Measurements from ENCODE around the gene ANKRD24.
"Not testable (repeated sequence)": the region's sequence is repeated elsewhere in the genome, so short reads cannot be mapped to it uniquely, and the experiment has no call there.

The ANKRD24 gene

DNA sequence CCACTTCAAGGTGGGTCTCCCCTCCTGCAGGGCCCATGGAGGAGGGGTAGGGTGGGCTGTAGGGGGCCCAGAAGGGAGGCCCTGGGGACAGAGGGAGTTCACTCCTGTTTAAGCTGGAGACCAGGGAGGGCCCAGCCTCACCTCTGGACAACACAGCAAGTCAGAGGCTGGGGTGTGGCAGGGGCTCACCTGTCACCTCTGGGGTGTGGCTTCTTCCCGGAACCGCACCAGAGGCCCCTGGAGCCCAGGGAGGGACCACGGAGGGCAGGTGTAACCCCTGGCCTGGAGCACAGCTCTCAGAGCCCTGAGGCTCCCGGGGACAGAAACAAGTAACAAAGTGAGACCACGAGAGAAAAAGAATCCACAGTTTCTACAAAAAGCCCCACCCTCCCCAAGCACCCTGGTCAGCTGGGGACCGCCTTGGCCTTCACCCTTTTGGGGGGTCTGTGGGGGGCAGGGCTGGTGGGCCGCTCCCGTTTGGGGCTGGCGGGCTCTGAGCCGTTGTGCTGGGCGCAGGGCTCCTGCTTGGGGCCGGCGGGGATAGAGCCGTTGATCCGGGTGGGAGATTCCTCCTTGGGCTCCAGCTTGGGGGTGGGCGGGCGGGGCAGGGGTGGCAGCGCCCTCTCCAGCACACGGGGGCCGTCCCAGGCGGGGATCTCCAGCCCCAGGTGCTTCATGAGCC is 8.1 kb upstream of the ANKRD24 start:
- DNase-seq: no peak

DNA sequence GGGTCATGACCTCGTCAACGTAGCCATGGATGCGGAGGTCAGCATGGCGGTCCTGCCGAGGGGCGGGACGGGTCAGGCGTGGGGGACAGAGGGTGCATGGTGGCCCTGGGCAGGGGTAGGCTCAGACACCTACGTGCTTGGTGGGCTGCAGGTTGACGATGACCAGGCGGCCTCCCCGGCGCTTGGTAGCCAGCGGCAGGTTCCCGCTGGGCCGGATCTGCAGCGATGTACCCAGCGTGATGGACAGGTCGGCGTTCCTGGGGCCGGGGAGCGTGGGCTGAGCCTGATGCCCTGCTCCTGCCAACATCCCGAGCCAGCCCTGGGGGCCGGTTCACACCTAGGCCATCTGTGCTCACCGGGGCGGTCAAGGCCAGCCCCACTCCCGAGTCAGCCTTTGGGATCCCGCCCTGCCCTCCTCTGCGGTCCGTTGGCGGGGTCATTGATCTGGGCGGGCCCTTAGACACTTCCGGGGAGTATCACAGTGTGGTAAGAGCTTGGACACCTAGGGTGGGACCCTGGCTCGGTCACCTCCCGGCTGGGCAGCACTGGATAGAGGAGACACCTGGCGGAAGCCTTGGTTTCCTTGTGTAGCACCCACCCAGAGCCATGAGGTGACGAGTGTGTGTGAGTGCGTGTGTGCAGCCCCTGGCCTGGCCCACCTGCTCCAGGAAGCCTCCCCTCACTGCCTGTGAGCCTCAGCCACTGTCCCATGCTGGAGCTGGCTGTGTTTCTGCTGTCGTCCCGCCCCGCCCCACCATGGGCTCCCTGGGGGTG is 7.4 kb upstream of the ANKRD24 start:
- no peak for DNase-seq

DNA sequence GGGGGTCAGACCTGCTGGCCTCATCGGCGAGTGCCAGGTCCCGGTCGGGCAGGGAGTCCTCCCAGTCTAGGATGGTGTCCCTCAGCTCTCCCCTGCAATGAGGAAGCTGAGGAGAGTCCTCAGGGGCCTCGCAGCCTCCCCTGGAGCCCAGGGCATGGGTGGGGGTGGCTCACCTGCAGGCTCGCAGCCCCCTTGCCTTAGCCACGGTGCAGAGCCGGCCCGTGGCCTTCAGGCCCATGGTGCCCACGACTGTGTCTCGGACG is 6.9 kb upstream of the ANKRD24 start:
- DNase-seq: no peak

DNA sequence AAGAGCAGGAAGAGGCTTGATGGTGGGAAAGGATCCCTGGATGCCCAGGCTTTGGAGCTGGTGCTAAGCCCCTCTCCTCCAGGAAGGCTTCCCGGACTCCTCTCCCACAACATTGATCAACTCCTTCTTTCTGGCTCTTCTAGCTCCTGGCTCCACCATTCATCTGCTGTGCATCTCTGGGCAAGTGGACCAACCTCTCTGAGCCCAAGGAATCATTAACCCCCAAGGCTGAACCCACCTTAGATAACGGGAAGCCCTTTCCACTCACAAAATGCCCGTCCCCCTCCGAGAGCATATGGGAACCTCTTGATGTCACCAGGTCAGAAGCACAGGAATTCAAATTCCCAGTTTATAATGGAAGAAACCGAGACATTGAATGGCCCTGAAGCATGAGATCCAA is 5.3 kb upstream of the ANKRD24 start:
- DNase-seq: no peak

DNA sequence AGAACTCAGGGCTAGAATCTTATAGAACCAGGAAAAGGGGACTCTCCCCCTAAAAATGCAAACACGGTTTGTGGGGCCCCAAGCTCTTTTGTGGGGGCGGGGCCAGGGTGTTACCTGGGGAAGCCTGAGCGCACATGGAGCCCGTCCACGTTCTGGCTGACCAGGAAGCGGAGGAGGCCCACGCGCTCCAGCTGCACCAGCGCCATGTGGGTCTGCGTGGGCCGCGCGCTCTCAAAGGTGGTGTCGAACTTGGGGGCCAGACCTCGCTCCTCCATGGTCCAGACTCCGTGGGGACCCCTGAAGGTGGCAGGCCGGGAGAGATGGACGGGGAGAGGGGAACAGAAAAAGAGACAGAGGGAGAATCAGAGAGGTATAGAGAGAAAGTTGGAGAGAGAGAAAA is 3.5 kb upstream of the ANKRD24 start:
- DNase-seq: no peak

DNA sequence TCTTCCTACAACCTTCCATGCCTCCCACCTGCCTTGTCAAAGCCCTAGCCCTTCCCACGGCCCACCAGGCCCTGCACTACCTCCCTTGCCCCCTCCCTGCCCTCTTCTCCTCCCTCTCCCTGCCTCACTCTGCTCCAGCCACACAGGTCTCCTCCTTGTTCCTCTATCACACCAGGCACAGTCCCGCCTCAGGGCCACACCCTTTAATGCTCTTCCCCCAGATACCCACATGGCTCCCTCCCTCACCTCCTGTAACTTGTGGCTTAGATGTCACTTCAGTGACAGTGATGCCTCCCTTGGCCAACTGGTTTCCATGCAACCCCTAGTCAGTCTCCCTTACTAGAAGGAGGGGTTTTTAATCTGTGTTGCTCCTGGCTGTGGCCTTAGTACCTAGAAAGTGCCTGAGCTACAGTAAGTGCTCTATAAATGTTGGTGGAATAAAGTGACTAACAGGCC is 1.4 kb upstream of the ANKRD24 start:
- DNase-seq: no peak

DNA sequence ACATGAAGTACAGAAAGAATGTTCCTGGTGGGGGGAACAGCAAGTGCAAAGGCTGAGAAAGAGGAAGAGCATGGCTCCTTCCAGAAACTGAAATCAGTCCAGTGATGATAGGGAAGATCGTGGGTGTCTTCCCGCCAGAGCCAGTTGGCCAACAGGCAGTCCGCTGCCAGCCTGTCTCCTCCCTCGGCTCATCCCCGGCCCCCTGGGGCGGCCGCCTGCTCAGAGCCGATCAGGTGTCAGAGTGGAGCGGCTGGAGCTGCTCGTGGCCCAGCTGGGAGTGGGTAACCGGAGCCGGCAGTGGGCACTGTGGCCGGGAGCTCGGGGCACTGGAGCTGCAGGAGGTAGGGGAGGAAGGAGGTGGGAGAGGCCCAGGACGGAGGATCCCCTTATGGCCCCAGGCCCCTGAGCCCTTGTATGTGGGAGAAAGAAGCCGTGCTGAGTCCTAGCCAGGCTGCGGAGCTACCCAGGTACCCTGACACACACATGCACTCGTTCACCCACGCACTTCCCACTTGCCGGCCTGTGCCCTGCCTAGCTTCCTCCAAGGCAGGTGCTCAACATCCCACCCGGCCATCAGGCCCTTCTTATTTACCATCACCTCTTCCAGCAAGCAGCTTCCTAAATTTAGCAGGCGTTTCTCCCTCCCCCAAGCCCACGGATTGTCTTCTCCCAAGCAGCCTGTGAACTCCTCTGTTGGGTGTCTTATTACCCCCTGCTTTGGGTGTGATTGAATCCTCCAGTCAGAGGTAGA is 1.7 kb downstream of the ANKRD24 start:
- DNase-seq: no peak

DNA sequence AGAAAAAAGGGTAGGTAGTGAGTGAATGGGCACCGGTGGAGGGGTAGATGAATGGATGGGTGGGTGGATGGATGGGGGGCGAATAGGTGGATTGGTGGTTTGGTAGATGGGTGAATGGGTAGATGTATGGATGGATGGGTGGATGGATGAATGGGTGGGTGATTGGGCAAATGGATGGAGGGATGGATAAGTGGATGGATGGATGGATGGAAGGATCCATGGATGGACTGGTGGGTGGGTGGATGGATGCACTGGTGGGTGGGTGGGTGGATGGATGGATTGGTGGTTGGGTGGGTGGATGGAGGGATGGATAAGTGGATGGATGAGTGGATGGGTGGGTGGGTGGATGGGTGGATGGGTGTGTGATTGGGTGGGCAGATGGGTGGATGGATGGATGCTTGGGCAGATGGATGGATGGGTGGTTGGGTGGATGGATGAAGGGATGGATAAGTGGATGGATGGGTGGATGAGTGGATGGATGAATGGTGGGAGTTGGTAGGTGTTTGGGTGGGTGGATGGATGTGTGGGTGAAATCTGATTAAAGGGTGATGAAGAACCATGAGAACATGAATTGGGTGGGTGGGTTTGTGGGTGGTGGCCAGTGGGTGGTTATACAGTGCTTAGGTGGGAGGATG is 2.3 kb downstream of the ANKRD24 start:
- DNase-seq: no peak

DNA sequence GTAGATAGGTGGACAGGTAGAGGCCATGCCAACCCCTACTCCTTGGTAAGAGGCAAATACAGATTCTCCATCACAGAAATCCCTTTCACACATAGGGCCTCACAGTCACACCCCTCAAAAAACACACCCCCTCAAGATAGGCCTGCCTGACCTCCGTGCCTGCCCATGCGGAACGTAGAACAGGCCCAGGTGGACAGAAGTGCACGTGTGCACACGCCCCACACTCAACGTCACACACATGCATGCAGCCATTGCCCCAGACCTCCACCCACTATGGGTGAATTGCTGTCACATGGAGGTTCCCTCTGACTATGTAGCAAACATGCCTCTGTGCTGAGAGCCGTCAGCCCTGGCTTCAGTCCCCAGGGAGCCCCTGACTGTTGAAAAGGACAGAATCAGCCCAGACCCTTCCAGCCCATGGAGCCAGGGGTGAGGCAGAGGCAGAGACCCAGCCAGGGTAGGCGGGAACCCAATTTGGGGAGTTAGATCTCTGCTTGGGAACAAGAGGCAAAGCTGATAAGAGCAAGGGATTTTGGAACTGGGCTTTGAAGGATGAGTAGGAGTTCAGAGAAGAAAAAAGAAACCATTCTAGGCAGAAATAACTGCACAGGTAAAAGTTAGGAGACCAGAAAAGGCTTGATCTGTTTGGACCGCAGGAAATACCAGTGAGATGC is 3.1 kb downstream of the ANKRD24 start:
- no peak for DNase-seq

DNA sequence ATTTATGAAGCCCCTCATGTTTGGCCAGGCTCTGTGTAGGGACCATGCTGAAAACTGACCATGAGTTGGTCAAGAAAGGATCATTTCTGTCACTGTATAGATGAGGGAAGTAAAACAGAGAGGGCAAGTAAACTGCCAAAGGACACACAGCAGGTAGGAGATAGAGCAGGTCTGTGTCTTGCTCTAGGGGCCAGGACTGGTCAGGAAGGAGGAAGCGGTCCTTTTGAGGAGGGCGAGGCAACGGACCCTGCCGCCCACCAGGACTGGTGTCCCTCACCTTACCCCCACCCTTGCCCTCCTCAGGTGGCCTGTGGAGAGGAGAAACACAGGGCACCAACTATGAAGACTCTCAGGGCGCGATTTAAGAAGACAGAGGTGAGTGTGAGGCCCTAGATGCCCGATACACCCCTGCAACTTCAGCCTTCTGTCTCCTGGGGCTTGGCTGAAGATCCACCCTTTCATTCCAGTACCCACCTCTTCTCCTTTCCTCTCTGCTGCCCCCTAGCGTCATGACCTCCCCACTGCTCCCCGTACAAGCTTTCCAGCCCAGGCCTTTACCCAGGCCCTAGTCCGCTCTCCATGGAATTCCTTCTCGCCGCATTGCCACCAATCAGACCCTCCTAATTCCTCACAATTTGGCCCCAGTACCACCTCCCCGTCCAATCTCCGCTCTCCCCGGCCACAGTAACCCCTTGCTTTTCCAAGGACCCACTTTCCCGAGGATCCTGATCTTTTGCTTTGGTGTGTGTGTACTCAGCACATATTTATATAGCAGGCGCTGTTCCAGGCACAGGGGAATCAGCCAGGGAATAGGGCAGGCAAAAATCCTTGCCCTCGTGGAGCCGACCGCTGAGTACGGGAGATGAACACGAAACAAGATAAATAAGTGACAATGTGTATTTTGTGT is 3.9 kb downstream of the ANKRD24 start:
- DNase-seq: peak; percentile 96

DNA sequence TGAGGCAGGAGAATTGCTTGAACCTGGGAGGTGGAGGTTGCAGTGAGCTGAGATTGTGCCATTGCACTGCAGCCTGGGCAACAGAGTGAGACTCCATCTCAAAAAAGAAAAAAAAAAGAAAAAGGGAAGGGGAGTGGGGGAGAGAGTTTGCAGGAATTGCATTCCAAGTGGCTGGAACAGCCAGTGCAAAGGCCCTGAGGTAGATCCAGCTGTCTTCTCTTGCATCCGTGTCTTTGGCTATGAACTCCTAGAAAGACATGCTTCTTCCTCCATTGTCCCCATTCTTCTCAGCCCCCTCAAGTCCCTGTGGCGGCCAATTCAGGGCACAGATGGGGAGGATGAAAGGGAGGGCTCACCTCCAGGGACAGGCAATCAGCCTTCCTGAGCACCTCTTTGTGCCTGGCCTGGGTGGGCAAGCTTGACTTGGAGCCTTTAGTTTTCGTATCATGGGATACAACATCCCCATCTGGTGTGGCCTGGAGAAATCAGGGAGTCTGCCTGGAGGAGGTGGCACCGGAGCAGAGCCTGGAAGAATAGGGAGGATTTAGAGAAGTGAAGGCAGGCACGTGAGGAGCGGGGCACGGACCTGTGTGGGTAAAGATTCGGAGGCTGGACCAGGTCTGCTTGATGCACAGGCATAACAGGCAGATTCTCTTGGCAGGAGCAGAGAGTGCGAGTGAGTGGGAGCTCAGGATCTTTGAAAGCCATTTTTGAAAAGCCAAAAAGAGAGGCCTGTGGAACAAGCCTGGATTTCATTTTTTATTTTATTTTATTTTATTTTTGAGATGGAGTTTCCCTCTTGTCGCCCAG is 5.0 kb downstream of the ANKRD24 start:
- DNase-seq: no peak

DNA sequence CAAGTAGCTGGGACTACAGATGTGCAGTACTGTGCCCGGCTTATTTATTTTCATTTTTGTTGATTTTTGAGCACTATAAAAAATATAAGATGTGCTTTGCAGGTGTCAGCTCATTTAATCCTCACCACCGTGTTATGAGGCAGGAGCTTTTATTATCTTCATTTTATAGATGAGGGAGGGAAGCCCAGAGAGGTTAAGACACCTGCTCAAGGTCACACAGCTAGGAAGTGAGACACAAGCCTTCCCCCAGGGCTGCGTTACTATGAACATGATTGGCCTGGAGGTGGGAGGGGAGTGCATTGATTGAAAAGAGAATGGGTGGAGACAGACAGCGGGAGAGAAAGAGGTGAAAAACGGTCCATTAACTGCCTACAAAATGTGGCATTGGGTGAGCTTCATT is 7.2 kb downstream of the ANKRD24 start:
- DNase-seq: no peak

DNA sequence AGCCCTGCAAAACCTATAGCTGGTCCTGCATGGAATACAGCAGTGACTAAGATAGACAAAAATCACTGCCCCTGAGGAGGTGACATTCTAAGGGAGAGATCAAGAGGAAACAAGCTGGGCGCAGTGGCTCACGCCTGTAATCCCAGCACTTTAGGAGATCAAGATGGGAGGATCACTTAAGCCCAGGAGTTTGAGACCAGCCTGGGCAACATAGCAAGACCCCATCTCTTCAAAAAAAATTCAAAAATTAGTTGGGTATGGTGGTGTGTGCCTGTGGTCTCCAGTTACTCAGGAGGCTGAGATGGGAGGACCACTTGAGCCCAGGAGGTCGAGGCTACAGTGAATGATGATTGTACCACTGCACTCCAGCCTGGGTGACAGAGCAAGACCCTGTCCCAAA is 10.0 kb downstream of the ANKRD24 start:
- DNase-seq: not testable (repeated sequence)

DNA sequence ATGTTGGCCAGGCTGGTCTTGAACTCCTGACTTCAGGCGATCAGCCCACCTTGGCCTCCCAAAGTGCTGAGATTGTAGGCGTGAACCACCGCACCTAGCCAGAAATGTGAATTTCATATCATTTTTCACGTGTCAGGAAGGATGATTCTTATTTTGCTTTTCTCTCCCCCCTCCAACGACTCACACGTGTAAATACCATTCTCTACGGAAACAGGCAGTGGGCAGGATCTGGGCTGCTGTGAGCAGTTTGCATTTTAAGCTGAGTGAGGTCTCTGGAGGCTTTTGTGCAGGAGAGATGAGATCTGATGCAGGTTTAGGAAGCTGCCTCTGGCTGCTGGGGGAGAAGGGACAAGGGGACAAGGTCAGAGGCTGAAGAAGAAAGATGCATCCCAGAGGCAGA is 11.9 kb downstream of the ANKRD24 start:
- DNase-seq: no peak

DNA sequence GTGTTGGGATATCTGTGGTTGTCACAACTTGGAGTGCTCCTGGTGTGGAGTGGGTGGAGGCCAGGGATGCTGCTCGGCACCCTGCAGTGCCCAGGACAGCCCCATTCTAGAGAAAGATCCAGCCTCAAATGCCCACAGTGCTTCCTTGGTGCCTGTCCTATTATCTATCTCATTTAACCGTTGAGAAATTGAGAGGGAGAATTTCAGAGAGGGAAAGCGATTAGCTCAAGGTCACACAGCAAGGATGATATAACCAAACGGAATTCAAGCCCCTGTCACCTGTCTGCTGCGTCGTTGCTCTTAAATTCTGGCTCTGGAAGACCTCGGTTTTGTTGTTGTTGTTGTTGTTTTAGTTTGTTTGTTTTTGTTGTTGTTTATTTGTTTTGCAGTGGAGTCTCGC is 13.5 kb downstream of the ANKRD24 start:
- DNase-seq: no peak

DNA sequence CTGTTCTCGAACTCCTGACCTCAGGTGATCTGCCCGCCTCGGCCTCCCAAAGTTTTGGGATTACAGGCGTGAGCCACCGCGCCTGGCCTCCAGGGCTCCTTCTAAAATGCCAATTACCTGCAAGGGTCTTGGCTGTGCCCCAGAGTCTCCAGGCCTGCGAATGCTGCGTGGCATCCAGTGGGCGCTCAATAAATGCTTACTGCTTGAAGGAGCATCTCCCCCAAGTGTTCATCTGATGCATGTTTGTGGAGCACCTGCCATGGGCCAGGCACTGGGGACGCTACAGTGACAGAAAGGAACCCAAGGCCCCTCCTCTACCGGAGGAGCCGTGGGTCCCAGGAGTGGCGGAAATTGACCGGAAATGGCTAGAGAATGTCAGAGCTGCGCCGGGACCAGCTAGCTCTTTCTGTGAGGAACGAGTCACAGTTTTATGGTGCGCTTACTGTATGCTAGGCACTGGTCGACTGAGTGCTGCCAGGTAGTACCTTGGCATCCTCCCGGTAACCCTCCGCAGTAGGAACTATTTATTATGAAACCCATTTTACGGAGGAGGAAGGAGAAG is 14.2 kb downstream of the ANKRD24 start:
- DNase-seq: no peak

DNA sequence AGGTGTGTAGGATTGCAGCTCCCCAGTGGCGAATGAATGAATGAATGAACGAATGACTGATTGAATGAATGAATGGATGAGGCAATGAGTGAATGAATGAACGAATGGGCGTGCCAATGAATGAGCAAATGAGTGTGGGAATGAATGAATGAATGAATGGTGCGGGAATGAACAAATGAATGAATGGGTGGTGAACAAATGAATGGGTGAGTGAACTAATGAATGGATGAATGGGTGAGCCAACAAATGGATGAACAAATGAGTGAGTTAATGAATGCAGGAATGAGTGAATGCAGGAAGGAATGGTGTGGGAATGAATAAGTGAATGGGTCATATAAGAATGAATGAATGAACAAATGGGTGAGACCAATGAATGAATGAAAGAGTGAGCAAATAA is 14.7 kb downstream of the ANKRD24 start:
- DNase-seq: no peak

DNA sequence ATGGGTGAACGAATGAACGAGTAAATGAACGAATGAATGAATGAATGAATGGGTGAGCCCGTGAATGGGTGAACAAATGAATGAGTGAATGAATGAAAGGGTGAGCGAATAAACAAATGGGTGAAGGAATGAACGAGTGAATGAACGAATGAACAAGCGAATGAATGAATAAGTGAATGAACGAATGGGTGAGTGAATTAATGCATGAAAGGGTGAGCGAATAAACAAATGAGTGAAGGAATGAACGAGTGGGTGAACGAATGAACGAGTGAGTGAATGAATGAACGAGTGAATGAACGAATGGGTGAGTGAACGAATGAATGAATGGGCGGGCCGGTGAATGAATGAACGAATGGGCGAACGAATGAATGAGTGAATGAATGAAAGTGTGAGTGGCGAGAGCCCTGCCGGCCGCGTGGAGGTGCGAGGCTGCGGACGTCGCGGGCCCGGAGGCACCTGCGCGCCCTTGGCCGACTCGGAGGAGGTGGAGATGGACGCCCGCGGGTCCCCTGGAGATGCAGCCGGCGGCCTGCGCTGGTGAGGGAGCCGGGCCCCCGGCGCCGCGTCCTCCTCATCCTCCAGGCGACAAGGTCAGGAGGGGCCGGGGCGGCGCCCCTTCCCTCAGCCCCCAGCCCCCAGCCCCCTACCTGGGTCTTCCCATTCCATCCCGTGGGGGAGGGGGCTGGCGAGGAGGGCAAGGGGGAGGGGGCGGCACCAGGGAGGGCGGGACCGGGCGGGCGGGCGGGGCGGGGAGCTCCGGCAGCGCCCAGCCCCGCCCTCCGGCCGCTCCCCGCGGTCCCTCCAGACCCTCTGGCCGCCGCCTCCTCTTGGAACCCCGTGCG is 15.4 kb downstream of the ANKRD24 start:
- no peak for DNase-seq

DNA sequence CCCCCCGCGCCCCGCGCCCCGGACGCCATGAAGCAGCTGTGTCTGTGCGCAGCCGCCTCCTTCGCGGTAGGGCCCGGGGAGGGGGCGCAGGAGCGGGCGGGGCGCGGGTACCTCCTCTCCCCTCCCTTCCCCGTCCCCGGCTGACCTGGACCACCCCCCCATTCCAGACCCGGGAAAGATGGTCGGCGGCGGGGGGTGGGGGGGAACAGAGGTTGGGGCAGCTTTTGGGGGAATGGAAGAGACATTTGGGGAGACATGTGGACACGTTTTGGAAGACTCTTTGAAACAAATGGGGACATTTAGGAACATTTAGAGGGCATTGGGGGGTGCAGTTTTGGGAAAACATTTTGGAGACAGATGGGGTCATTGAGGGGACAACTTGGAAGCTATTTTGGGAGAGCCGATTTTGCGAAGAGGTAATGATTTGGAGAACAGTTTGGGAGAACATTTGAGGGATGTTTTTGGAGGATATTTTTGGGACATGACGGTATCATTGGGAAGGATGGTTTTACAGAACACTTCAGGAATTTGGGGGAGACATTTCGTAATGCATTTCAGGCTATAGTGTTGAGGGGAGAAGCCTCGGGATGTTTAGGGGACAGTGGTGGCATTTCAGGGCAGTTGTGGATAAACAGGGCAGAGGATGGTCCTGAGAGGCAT is 16.1 kb downstream of the ANKRD24 start:
- DNase-seq: no peak

Measured in stimulated activated CD8-positive, alpha-beta memory T cell treated with anti-CD3 and anti-CD28 coated beads, Interleukin-4, amount 100 ng/mL, for 48 hours (primary cell).